Ovary (tissue), 3 donors: Measurements from ENCODE around the gene SPIN2B.
"Not testable (repeated sequence)": the region's sequence is repeated elsewhere in the genome, so short reads cannot be mapped to it uniquely, and the experiment has no call there.

Source experiments
- POLR2A ChIP-seq: fragments of 450-650 bp; IDR thresholded peaks from one replicate; pipeline ENCODE4 v1.6.1; 2017; ENCODE audit warnings: antibody characterized with exemption, mild to moderate bottlenecking, moderate library complexity
- TF ChIP-seq, protein P1 (sequence below), 3 donors: fragments of 450-650 bp in 2 of 3; fragments of 200-600 bp in 1 of 3; IDR thresholded peaks; one replicate each; pipeline versions ENCODE4 v1.5.1 to v1.8.0; 2016 to 2022; ENCODE audit warnings: antibody characterized with exemption in 3 of 3, mild to moderate bottlenecking in 1 of 3
- donor health status: DM: no; HTN: no; CAD: no.

DNA sequence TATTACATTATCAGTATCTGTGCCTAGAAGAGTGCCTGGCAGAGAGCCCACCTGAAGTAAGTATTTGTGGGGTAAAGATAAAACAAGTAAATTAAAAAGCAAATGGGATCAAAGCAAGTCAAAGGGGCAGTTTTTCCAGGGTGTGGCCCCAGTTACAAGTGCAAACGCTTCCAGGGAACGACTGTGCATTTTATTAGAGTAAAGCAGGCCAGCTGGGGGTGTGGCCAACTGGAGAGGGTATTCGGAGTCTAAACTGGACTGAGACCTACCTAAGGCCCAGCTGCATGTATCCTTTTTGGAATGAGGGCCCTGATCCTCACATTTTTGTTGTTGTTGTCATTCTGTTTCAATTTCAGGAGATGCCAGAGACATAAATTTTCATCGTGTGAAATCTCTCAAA lies 3.8 kb downstream of the SPIN2B start:
- TF ChIP-seq POLR2A: not testable (repeated sequence)
- TF ChIP-seq, protein P1, sequence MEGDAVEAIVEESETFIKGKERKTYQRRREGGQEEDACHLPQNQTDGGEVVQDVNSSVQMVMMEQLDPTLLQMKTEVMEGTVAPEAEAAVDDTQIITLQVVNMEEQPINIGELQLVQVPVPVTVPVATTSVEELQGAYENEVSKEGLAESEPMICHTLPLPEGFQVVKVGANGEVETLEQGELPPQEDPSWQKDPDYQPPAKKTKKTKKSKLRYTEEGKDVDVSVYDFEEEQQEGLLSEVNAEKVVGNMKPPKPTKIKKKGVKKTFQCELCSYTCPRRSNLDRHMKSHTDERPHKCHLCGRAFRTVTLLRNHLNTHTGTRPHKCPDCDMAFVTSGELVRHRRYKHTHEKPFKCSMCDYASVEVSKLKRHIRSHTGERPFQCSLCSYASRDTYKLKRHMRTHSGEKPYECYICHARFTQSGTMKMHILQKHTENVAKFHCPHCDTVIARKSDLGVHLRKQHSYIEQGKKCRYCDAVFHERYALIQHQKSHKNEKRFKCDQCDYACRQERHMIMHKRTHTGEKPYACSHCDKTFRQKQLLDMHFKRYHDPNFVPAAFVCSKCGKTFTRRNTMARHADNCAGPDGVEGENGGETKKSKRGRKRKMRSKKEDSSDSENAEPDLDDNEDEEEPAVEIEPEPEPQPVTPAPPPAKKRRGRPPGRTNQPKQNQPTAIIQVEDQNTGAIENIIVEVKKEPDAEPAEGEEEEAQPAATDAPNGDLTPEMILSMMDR (IDR thresholded peaks at IDR 0.05): not testable (repeated sequence)
